GM18520 (cell line): ENCODE results near the gene ABCG8.

Source experiments
- ATAC-seq: cut with Tn5 transposase; IDR thresholded peaks from one replicate; pipeline ENCODE4 v1.9.1; 2021; ENCODE audit not compliant: unreplicated experiment

ABCG8 gene

DNA sequence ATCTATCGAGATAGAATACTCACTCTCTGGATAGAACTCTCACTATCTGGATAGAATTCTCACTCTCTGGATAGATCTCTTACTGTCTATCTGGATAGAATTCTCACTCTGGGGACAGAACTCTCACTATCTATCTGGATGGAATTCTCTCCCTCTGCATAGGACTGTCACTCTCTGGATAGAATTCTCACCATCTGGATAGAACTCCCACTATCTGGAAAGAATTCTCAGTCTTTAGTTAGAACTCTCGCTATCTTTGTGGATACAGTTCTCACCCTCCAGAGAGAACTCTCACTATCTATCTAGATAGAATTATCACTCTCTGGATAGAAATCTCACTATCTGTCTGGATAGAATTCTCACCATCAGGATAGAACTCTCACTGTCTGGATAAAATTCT, 16.5 kb downstream of the ABCG8 start:
- no peak for ATAC-seq

DNA sequence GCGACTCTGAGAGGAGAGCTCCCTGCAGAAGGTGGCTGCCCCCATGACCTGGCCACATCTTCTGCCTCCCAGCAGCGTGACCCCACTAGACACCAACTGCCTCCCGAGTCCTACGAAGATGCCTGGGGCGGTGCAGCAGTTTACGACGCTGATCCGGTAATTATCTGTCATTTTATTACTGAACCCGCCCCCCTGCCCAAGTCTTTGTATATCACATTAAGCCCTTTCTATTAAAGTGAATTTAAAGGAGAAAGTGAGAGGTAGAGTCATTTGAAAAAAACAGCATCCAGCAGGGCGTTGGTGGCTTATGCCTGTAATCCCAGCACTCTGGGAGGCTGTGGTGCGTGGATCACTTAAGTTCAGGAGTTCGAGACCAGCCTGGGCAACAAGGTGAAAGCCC, 33.4 kb downstream of the ABCG8 start:
- no peak for ATAC-seq

DNA sequence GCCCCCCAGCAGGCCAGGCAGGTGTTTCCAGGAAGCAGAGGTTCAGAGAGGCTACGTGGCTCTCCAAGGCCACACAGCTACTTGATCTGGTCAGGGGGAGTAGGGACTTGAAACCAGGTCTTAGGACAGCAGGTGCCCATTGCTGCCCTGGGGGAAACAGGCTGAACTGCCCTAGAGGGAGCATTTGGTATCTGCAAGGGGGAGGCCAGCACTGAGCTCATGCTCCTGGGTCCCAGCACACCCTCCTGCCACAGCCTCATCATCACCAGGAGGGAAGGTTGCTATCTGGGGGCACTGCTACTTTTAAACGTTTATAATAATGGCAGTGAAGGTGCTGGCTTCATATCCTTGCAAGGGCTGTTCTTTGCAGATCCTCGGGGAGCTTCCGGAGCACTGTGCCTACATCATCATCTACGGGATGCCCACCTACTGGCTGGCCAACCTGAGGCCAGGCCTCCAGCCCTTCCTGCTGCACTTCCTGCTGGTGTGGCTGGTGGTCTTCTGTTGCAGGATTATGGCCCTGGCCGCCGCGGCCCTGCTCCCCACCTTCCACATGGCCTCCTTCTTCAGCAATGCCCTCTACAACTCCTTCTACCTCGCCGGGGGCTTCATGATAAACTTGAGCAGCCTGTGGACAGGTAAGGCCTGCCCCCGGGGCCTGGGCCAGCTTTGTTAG, 36.1 kb downstream of the ABCG8 start:
- ATAC-seq = no peak

DNA sequence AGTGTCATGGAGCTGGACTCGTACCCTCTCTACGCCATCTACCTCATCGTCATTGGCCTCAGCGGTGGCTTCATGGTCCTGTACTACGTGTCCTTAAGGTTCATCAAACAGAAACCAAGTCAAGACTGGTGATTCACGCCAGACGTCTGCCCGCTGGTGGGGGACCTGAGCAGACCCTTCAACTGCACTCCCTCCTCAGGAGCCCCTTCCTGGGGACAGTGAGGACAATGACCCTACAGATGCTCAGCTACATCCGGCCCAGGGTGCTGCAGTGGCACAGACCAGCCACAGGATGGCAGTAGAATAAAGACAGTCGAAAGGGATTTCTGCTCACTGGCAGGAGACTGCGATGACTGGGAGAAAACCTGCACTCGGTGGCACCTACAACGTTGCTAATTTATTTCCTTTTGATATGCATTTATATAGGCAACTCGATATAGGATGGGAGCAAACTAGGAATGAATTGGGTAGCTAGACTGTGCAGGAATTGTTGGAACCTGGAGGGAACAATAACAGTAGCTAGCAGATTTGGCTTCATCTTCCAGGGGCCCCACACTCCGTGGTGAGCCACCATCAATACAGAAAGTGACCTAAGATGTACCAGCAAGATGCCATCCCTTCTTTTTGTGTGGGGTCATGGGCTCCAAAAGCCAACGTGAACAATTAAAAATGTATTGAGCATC, 39.2 kb downstream of the ABCG8 start:
- ATAC-seq = no peak

DNA sequence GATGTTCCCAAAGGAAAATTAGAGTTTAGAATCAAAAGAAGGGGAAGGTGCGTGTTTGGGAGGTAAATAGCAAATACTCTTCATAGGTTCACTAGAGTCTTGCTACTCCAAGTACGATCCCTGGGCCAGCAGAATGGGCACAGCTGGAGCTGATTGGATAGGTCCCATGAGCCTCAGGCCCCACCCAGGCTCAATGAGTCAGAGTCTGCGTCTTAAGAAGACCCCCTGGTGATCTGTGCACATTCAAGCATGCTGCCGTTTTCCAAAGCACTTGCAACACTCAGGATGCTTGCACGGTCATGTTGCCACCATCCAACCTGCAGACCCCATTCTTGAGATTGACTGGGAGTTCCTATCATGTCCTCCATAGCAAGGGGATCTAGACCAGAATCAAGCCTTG, 40.5 kb downstream of the ABCG8 start:
- ATAC-seq = no peak

DNA sequence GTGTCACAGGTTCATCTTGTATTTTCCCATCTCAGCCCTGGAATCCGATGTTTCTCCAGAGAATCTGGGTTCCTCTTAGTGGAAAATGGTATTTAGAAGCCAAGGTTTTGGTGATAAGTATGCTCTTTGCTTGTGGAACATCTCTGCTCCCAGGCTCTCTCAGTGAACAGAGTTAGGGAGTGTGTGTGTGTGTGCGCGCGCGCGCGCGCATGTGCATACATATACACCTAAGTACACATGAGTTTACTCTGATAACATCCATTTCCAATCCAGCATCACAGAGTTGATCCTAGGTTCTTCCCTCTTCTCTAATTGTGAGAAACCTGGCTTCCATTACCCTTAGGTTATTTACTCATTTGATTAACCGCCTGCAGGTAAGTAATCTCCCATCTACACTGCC, 41.7 kb downstream of the ABCG8 start:
- no peak for ATAC-seq

DNA sequence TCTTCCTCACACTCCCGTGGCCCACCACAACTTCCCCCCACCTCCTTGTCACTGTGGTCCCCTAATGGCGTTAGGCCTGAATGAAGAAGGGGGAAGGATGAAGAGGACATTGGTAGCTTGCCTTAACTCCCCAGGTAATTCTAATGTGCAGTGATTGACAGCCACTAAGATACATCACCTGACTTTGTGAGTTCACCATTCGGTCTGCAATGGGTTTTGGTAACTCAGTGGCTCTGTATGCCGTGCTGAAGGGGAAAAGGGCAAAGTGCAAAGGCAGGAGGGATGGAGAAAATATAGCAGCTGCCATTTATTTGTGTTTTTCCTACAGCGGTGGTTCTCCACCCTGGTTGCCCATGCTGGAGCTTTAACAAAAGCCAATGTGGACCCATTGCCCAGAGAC, 42.2 kb downstream of the ABCG8 start:
- ATAC-seq = no peak

DNA sequence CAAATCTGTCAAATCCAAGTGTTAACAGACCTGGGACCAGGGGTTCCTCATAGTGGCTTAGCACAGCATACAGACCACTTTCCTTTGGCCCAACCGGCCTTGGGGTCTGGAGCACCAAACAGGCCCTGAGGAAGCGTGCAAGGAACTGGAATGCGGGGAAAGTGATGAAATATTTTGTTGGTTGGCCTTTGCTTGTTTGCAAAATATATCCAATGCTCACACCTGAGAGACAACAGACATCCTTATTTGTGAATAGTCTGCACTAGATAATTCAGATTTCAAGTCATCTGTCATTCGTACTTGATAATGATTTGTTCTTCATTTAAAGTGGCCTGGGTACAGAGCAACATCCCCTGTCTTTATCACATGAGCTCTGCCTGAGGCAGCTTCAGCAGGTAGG, 43.5 kb downstream of the ABCG8 start:
- no peak for ATAC-seq

DNA sequence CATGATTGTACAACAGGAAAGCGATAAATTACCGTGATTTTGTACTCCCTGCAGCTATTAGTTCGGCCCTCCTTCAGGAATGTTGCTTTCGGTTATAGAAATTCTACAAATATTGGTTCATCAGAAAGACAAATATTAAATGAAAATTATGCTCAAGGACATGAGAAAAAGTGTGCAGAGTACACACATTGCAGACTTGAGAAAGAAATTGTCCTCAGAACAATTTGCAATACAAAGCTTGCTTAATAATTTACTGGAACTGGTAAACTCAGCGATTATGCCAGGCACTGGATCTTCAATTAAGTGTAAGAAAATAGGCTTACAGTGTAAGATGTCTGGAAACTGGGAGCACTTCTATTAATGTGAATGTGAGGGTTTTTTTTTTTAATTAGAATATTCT, 45.9 kb downstream of the ABCG8 start:
- ATAC-seq = no peak

DNA sequence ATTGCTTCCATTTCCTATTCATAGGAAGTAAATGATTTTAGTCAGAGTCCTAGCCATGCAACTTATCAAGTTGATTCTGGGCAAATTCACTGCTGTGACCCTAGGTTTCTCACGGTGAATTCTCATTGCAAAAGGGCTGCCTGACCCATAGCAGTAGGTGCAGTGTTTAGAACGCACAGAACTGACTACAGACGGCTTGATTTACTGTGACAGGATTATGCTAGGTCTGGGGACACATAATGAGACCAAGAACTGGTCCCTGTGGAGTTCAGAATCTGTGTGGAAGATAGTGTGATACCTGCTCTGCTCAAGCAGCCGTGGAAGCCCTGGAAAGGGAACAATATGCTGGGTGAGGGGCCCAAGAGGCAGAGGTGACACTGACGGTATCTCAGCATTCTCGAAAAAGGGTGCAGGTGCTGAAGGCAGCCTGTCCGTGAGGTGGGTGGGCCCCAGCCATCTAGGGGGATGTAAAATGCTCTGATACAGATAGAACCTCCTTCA, 46.4 kb downstream of the ABCG8 start:
- no peak for ATAC-seq

DNA sequence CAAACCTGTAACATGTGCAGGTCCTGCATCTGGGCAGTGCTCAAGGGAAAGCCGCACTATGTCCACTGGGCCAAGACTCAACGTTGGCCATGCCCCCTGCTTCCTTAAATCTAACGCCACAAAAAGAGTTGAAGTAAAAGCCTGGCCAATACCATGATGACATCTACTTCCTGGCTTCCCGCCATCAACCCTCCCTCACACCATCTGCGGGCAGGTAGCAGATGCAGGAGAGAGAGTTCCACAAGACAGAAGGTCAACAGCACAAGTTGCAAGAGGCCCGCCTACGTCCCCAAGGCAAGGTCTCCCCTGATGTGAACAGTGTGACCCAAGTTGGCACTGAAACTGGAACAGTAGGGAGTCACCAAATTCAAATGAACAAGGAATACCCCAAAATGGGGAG, 48.4 kb downstream of the ABCG8 start:
- ATAC-seq = no peak

DNA sequence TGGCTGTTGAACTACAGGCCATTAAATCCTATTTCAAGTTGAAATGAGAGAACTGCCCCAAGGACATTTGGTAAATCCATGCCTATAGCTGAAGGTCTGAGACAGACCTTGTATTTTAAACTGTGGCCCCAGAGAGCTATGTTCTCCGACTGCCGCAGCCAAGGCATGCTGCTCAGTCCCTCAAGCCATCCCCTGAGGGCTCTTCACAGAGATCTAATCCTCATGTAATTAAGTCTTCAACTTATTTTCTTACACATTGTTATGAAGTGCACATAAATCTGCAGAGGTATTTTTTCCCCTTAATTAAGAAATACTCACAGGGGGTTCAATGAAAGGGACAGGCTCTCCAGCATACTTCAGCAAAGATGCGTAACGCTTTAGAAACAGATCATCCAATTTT, 50.6 kb downstream of the ABCG8 start:
- ATAC-seq = no peak

DNA sequence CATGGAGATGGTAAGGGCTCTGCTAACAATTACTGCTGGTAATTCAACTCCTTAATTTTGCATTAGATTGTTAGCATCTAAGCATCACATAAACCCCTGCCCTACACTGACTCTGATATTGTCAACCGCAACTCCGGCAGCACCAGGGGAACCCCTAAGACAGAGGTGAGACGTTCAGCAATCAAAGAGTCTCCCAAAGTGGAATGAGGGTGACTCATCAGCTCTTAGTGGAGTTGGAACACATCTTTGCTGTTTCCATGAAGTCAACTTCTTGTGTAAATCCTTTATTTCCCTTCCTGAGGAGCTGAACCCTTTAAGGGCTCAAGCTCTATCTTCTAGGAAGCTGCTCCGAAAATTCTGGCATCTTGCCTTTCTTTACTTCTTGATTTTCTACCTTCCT, 52.1 kb downstream of the ABCG8 start:
- no peak for ATAC-seq

DNA sequence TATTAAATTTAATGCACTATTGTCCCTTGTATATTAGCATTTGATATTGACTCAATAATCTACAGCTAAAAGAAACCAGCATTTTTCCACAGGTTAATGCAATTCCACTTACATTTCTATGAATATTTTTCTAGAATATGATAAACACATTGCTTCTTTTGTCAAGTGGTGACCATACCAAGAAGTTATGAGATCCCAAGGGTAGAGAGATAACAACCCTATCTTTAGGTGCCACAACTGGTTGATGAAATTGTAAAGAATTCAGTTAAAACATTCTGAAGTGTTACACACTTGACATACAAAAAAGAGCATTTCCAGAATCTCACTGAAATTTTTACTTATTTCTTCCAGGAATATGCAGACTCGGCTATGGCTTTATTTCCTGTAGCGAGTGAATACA, 56.0 kb downstream of the ABCG8 start:
- ATAC-seq = no peak

DNA sequence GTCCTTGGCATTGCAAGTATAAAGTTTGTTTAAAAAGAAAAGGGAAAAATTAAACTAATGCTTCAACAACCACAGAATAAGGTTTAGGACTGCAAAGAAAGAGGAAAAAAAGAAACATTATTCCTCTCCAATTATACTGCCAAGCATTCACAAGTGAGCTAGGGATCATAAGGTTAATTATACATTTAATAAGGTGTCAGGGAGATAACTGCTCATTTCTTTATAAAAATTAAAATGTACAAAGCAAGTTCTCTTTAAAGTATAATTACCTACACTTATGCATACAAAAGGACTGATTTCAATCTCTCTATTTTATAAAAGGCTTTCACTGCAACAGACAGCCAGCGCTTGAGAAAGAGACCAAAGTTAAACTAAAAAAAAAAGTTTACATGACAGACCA, 58.1 kb downstream of the ABCG8 start:
- ATAC-seq = no peak

DNA sequence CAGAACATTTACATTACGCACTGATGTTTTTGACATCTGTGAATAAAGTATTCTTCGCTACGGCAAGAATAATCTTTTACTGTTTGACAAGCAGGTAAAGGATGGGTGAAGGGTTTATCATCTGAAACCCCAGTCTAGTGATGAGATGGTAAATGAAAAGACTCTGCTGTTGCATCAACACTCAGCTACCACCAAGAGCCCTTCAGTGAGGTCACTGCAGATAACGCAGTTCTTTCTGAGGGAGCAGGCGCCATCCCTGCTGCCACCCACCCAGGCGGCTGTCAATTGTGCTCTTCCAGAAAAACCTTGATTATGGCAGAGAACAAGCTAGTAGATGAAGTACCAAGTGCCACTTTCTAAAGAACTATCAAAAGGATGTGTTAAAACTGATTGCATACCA, 58.7 kb downstream of the ABCG8 start:
- ATAC-seq = no peak

DNA sequence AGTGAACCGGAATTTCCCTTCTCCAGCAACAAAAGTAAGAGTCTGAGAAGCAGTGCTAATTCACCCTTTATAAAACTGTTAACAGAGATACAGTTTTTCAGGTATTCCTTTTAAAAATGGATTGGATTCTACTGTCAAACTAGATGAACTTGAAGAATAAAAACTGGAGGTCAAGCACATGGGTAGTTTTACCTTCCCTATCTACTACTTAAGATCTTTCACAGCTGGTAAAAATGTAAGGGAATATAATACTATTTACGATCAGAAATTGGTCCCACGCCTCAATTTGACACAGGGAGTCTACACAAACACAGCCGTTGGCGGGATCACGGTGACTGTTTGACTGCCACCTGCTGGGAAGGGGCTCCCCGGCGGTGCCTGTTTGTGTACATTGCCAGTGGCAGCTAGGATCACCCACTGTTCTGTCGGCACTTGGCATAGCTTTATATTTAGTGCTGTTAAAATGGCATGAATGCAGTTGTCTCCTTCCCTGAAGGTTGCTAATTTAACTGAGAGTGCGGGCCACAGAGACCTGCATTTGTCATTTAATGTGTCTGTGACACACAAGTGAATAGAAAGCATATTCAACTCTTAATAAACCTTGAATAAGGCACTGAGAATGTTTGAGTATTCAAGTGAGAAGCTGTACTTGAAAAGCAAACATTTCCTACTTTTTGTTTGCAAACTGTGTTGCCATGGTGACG, 59.5 kb downstream of the ABCG8 start:
- ATAC-seq = no peak

DNA sequence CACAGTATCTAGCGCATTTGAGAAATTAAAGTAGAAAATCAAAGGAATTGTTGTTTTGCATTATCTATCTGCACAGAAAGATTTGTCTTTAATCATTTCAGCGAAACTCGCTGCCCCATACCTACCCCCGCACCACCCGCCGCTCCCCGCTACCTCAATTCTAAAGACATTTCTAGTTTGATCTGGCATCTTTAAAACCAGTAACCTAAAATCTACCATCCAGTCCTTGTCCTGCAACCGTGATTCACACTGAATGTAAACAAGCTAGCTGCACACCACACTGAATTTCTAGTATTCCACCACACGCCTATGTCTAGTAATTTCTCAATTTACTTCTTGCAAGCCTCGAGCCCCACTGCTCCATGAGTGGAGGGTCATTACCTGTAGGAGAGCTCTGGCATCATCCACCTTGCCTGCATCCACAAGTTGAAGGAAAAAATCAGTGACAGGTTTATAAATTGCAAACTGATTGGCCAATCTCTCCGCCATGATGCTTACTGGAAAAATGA, 60.1 kb downstream of the ABCG8 start:
- no peak for ATAC-seq

DNA sequence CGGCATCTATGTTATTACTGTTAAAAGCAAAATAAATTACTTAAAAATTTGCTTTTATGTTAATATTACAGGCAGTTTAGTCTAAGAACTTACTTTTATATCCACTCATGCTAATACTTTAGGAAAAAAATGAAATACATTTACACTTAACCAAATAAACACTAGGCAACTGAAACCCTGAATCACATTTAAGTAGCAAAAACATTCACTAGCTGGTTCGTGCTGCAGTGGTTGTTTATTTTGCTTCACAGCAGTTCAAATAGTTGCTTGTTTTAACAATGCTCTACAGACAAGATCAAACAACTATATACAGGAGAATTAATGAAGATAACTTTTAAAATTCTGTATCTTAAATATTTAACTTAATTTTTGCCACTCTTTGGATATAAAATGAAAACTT, 60.8 kb downstream of the ABCG8 start:
- no peak for ATAC-seq

DNA sequence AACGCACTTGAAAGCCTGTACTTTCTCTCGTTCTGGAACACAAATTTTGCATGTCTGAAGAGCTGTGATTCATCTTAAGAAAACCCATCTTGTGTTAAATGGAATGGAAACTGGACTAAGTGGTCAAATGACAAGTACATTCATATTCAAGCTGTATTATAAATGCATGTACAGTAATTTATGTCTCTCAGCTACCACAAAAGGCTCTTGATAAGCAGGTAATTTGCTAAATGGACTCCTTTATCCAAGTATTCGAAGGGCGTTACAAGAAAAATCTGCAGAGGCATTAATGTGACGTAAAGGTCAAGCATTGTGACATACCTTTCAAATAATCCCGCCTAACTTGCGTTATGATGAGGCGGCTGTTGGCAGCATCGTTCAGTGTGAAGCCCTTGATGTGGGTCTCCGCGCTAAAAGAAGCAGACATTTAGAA, 66.6 kb downstream of the ABCG8 start:
- ATAC-seq = peak; percentile 72

DNA sequence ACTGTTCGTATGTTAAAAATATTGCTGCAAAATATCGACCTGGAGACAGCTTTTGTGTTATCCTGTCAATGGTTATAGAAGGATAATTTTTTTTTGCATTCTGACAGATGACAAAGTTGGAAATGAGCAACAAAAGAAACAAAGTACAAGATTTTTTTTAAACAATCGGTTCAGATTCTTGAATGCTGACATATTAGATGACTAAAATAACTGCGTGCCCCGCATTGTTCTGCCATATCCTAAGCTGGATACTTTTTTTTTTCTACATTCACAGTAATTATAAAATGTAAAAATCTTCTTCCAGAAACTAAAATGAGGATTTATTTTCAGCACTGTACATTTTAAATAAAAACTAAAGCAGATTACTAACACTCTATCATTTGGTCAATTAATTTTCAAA, 67.1 kb downstream of the ABCG8 start:
- no peak for ATAC-seq
